CD4-positive, alpha-beta memory T cell (primary cell): ENCODE measurements around the gene DLD. TPM values are rescaled to one million over a fixed set of nuclear protein-coding genes. Genes with fewer than 3 reads are reported as not detected.

Experiments
- CTCF ChIA-PET: fragments of 350-600 bp; sonication (Branson Sonifier 250); formaldehyde crosslinking; loops from one replicate; lab custom pipeline; 2021; ENCODE audit warnings: inconsistent platforms; ENCODE audit not compliant: partially characterized antibody; lab: Charles Lee
- POLR2A ChIA-PET: fragments of 350-600 bp; sonication (Branson Sonifier 250); formaldehyde crosslinking; loops from one replicate; lab custom pipeline; 2021; ENCODE audit not compliant: partially characterized antibody; lab: Charles Lee
- DNase-seq, 5 donors: peaks; one replicate each; pipeline versions ENCODE4 v3.0.0 to v3.0.0-alpha.2; 2020 to 2022; ENCODE audit warnings: mixed read lengths in 1 of 5
- H3K27ac ChIP-seq: one replicate; pipeline ENCODE4 v1.7.0; 2013; ENCODE audit warnings: low read depth, low read length
- H3K27me3 ChIP-seq: 2 replicates; pipeline ENCODE4 v1.7.0; 2013; ENCODE audit warnings: mild to moderate bottlenecking, low read length, moderate library complexity; ENCODE audit not compliant: insufficient read depth
- H3K36me3 ChIP-seq: 2 replicates; pipeline ENCODE4 v1.7.0; 2013; ENCODE audit warnings: mild to moderate bottlenecking, low read length, moderate library complexity; ENCODE audit not compliant: insufficient read depth
- H3K4me1 ChIP-seq: 2 replicates; pipeline ENCODE4 v1.7.0; 2013; ENCODE audit warnings: mild to moderate bottlenecking, low read length, moderate library complexity; ENCODE audit not compliant: insufficient read depth
- H3K4me3 ChIP-seq, 2 donors: one replicate each; pipeline ENCODE4 v1.7.0; 2013; ENCODE audit warnings: low read length in 2 of 2, mild to moderate bottlenecking in 1 of 2
- H3K9me3 ChIP-seq, 2 donors: one replicate each; pipeline ENCODE4 v1.7.0; 2013; ENCODE audit warnings: low read length in 2 of 2, control low read depth in 1 of 2; ENCODE audit not compliant: control insufficient read depth in 1 of 2
- H3K27ac Mint-ChIP-seq, 7 donors: one replicate each; pipeline ENCODE4 v1.8.0; 2020 to 2021; ENCODE audit warnings: mixed read lengths in 7 of 7, mild to moderate bottlenecking in 6 of 7, inconsistent platforms in 3 of 7, moderate library complexity in 3 of 7
- H3K27me3 Mint-ChIP-seq, 2 donors: one replicate each; pipeline ENCODE4 v1.8.0; 2020 to 2021; ENCODE audit warnings: mixed read lengths in 2 of 2
- H3K36me3 Mint-ChIP-seq, 2 donors: one replicate each; pipeline ENCODE4 v1.8.0; 2020 to 2021; ENCODE audit warnings: mixed read lengths in 2 of 2, inconsistent platforms in 1 of 2, mild to moderate bottlenecking in 1 of 2
- H3K4me1 Mint-ChIP-seq, 4 donors: one replicate each; pipeline ENCODE4 v1.8.0; 2020 to 2021; ENCODE audit warnings: mixed read lengths in 4 of 4, mild to moderate bottlenecking in 1 of 4
- H3K4me3 Mint-ChIP-seq, 8 donors: one replicate each; pipeline ENCODE4 v1.8.0; 2020 to 2021; ENCODE audit warnings: mixed read lengths in 8 of 8, mild to moderate bottlenecking in 7 of 8, moderate library complexity in 6 of 8, inconsistent platforms in 3 of 8
- H3K9me3 Mint-ChIP-seq, 8 donors: one replicate each; pipeline ENCODE4 v1.8.0; 2020 to 2021; ENCODE audit warnings: mixed read lengths in 8 of 8, mild to moderate bottlenecking in 5 of 8, inconsistent platforms in 3 of 8, moderate library complexity in 1 of 8
- intact Hi-C: fragments of 100-400 bp; cut with micrococcal nuclease; formaldehyde crosslinking; loops from one replicate; pipeline ENCODE4 v1.15.1; 2023
- polyA plus RNA-seq, 2 donors: library from polyadenylated mRNA; unstranded; fragments of 300-500 nt; fragmentation: Illumina TruSeq; gene quantifications; one replicate each; pipeline ENCODE4 v1.2.3, GENCODE V29; 2021
- total RNA-seq, 2 experiments: library from RNA; stranded (reverse); gene quantifications; one replicate each; pipeline ENCODE4 v1.2.3, GENCODE V29; 2021

The DLD gene
- total and polyA plus RNA-seq, 4 experiments from 2014 or later, result 42.1 to 75.9 (median 54.5) TPM

GRCh38 chr7:107964510-107964909 is 73.5 kb downstream of the DLD start:
- POLR2A ChIA-PET, result no interaction called here
- no peak overlapping the region for H3K4me3 Mint-ChIP-seq
- H3K27ac Mint-ChIP-seq, result no peak overlapping the region
- peaks cover 5 to 8% of the 10 kb centered on the region in 2 donors for H3K27me3 Mint-ChIP-seq
- H3K4me1 ChIP-seq, result no peaks in the 10 kb centered on the region
- H3K27ac ChIP-seq, result no peak overlapping the region
- H3K36me3 ChIP-seq, result no peaks in the 10 kb centered on the region
- H3K4me1 Mint-ChIP-seq, result no peaks in the 10 kb centered on the region
- H3K9me3 Mint-ChIP-seq, result no peaks in the 10 kb centered on the region
- H3K9me3 ChIP-seq, result no peaks in the 10 kb centered on the region
- CTCF ChIA-PET, result no interaction called here
- DNase-seq, result no peak
- no peak overlapping the region for H3K4me3 ChIP-seq
- intact Hi-C loops, result no loop called here
- H3K27me3 ChIP-seq, result no peaks in the 10 kb centered on the region
- no peaks in the 10 kb centered on the region for H3K36me3 Mint-ChIP-seq

- Mint-ChIP-seq H3K27ac (no peak overlapping the region), H3K27me3 (peaks cover 4 to 9% of the 10 kb centered on the region in 2 donors), H3K4me3 (no peak overlapping the region), H3K4me1 (no peaks in the 10 kb centered on the region), H3K9me3 (no peaks in the 10 kb centered on the region), H3K36me3 (no peaks in the 10 kb centered on the region)
- intact Hi-C loops, result no loop called here
- CTCF ChIA-PET, result no interaction called here
- no peaks in the 10 kb centered on the region for H3K36me3 ChIP-seq
- no peaks in the 10 kb centered on the region for H3K27me3 ChIP-seq
- POLR2A ChIA-PET, result no interaction called here
- DNase-seq, result no peak
- no peak overlapping the region for H3K27ac ChIP-seq
- H3K4me3 ChIP-seq, result no peak overlapping the region
- H3K4me1 ChIP-seq, result no peaks in the 10 kb centered on the region
- H3K9me3 ChIP-seq, result no peaks in the 10 kb centered on the region
Observed at GRCh38 chr7:107966711-107967110, 75.7 kb downstream of the DLD start.

GRCh38 chr7:107967420-107967819 is 76.4 kb downstream of the DLD start:
- ChIA-PET CTCF (no interaction called here), POLR2A (no interaction called here)
- Histone ChIP-seq H3K4me1 (no peaks in the 10 kb centered on the region), H3K36me3 (no peaks in the 10 kb centered on the region), H3K9me3 (no peaks in the 10 kb centered on the region), H3K27me3 (no peaks in the 10 kb centered on the region), H3K4me3 (no peak overlapping the region), H3K27ac (no peak overlapping the region)
- Mint-ChIP-seq H3K27me3 (peaks cover 3 to 5% of the 10 kb centered on the region in 2 donors), H3K27ac (no peak overlapping the region), H3K4me1 (no peaks in the 10 kb centered on the region), H3K9me3 (no peaks in the 10 kb centered on the region), H3K4me3 (no peak overlapping the region), H3K36me3 (no peaks in the 10 kb centered on the region)
- intact Hi-C loops, result no loop called here
- DNase-seq, result no peak

- no peaks in the 10 kb centered on the region for H3K9me3 ChIP-seq
- ChIA-PET CTCF (no interaction called here), POLR2A (no interaction called here)
- no peaks in the 10 kb centered on the region for H3K36me3 Mint-ChIP-seq
- H3K27ac Mint-ChIP-seq, result no peak overlapping the region
- intact Hi-C loops, result no loop called here
- no peaks in the 10 kb centered on the region for H3K4me1 Mint-ChIP-seq
- H3K4me3 ChIP-seq, result no peak overlapping the region
- H3K27me3 Mint-ChIP-seq, result peaks cover 3 to 5% of the 10 kb centered on the region in 2 donors
- H3K4me1 ChIP-seq, result no peaks in the 10 kb centered on the region
- no peaks in the 10 kb centered on the region for H3K9me3 Mint-ChIP-seq
- no peak for DNase-seq
- no peaks in the 10 kb centered on the region for H3K36me3 ChIP-seq
- no peak overlapping the region for H3K27ac ChIP-seq
- no peak overlapping the region for H3K4me3 Mint-ChIP-seq
- no peaks in the 10 kb centered on the region for H3K27me3 ChIP-seq
Observed at GRCh38 chr7:107968449-107968848, 77.5 kb downstream of the DLD start.

- no peak for DNase-seq
- Mint-ChIP-seq H3K27me3 (peaks cover 5% of the 10 kb centered on the region in 2 donors), H3K4me3 (no peak overlapping the region), H3K4me1 (no peaks in the 10 kb centered on the region), H3K27ac (no peak overlapping the region), H3K36me3 (no peaks in the 10 kb centered on the region), H3K9me3 (no peaks in the 10 kb centered on the region)
- intact Hi-C loops, result no loop called here
- ChIA-PET CTCF (no interaction called here), POLR2A (no interaction called here)
- Histone ChIP-seq H3K27me3 (no peaks in the 10 kb centered on the region), H3K4me3 (no peak overlapping the region), H3K36me3 (no peaks in the 10 kb centered on the region), H3K27ac (no peak overlapping the region), H3K4me1 (no peaks in the 10 kb centered on the region), H3K9me3 (no peaks in the 10 kb centered on the region)
Observed at GRCh38 chr7:107969856-107970255, 78.9 kb downstream of the DLD start.

Other genes with a start within 250 kb of the DLD start
- gene SLC26A4, start 230.4 kb upstream of the DLD start, total RNA-seq, result not detected
- not detected for gene SLC26A4, start 230.4 kb upstream of the DLD start, polyA plus RNA-seq
- gene CBLL1, start 147.0 kb upstream of the DLD start, total RNA-seq, result 10 to 100 TPM; 79.1 to 82.8 TPM
- 100 to 1,000 TPM in 1 of 2 donors, 10 to 100 TPM in 1; 68.9 to 200 TPM for gene CBLL1, start 147.0 kb upstream of the DLD start, polyA plus RNA-seq
- not detected for gene SLC26A3, start 88.0 kb upstream of the DLD start, total RNA-seq
- gene SLC26A3, start 88.0 kb upstream of the DLD start, polyA plus RNA-seq, result not detected
- gene LAMB1, start 112.0 kb downstream of the DLD start, total RNA-seq, result not detected
- gene LAMB1, start 112.0 kb downstream of the DLD start, polyA plus RNA-seq, result under 1 TPM in 1 of 2 donors, not detected in 1; 0.95 TPM
- gene LAMB4, start 239.2 kb downstream of the DLD start, total RNA-seq, result not detected
- not detected for gene LAMB4, start 239.2 kb downstream of the DLD start, polyA plus RNA-seq